GM23338 (cell line): ENCODE measurements around the gene ST6GALNAC3. TPM values are rescaled to one million over a fixed set of nuclear protein-coding genes. Genes with fewer than 3 reads are reported as not detected.

Experiments
- ATAC-seq: fragments of 200-7000 bp; cut with Tn5 transposase; 3 replicates; pipeline ENCODE4 v1.9.1; 2020
- DNase-seq: peaks from one replicate; pipeline ENCODE4 v3.0.0-alpha.2; 2015; ENCODE audit warnings: low spot score
- H2AFZ ChIP-seq: fragments of 200-600 bp; sonication (generic); 2 replicates; pipeline ENCODE4 v1.8.0; 2016; ENCODE audit warnings: antibody characterized with exemption, mild to moderate bottlenecking, moderate library complexity
- H3F3A ChIP-seq: fragments of 200-600 bp; sonication (generic); replicated peaks from 2 replicates; pipeline ENCODE4 v1.8.0; 2017; ENCODE audit warnings: antibody characterized with exemption, mixed run types, low read depth
- H3K27ac ChIP-seq: fragments of 200-600 bp; sonication (generic); 2 replicates; pipeline ENCODE4 v1.6.1; 2016; ENCODE audit warnings: low read depth
- H3K27me3 ChIP-seq: fragments of 200-600 bp; sonication (generic); 2 replicates; pipeline ENCODE4 v1.8.0; 2016; ENCODE audit warnings: mild to moderate bottlenecking, mixed run types, moderate library complexity; ENCODE audit not compliant: insufficient read depth
- H3K36me3 ChIP-seq: fragments of 200-600 bp; sonication (generic); 2 replicates; pipeline ENCODE4 v1.8.0; 2016; ENCODE audit warnings: mild to moderate bottlenecking; ENCODE audit not compliant: insufficient read depth
- H3K4me1 ChIP-seq: fragments of 200-600 bp; sonication (generic); 2 replicates; pipeline ENCODE4 v1.8.0; 2016; ENCODE audit warnings: mild to moderate bottlenecking, moderate library complexity; ENCODE audit not compliant: insufficient read depth
- H3K4me2 ChIP-seq: fragments of 200-600 bp; sonication (generic); 2 replicates; pipeline ENCODE4 v1.7.1; 2017; ENCODE audit warnings: mixed run types
- H3K4me3 ChIP-seq: fragments of 200-600 bp; sonication (generic); 2 replicates; pipeline ENCODE4 v1.6.1; 2016; ENCODE audit warnings: mixed run types
- H3K79me2 ChIP-seq: fragments of 200-600 bp; sonication (generic); replicated peaks from 2 replicates; pipeline ENCODE4 v1.8.0; 2017; ENCODE audit warnings: mild to moderate bottlenecking; ENCODE audit not compliant: insufficient read depth
- H3K9me2 ChIP-seq: fragments of 200-600 bp; sonication (generic); 2 replicates; pipeline ENCODE4 v1.8.0; 2017; ENCODE audit not compliant: insufficient read depth
- H4K20me1 ChIP-seq: fragments of 200-600 bp; sonication (generic); replicated peaks from 2 replicates; pipeline ENCODE4 v1.8.0; 2017; ENCODE audit warnings: mild to moderate bottlenecking; ENCODE audit not compliant: insufficient read depth
- H3K27ac Mint-ChIP-seq: 2 replicates; pipeline ENCODE4 v1.8.0; 2020; ENCODE audit warnings: inconsistent platforms, mild to moderate bottlenecking, moderate library complexity, mixed read lengths
- H3K27me3 Mint-ChIP-seq: 3 replicates; pipeline ENCODE4 v1.8.0; 2022; ENCODE audit warnings: low read depth, mild to moderate bottlenecking, moderate library complexity, mixed read lengths, inconsistent platforms; ENCODE audit not compliant: insufficient read depth, poor library complexity
- H3K36me3 Mint-ChIP-seq: 3 replicates; pipeline ENCODE4 v1.8.0; 2021; ENCODE audit warnings: low read depth, mild to moderate bottlenecking, inconsistent platforms, moderate library complexity, mixed read lengths
- H3K4me1 Mint-ChIP-seq: 3 replicates; pipeline ENCODE4 v1.8.0; 2020; ENCODE audit warnings: mild to moderate bottlenecking, inconsistent platforms, mixed read lengths
- H3K4me3 Mint-ChIP-seq: 3 replicates; pipeline ENCODE4 v1.8.0; 2021; ENCODE audit warnings: moderate library complexity, mild to moderate bottlenecking, inconsistent platforms, mixed read lengths
- H3K9me3 Mint-ChIP-seq: 3 replicates; pipeline ENCODE4 v1.8.0; 2020; ENCODE audit warnings: moderate library complexity, mild to moderate bottlenecking, inconsistent platforms, mixed read lengths
- CREB1 ChIP-seq: fragments of 250-450 bp; sonication (Bioruptor Pico); IDR thresholded peaks from 2 replicates; pipeline ENCODE4 v1.5.0; 2020; ENCODE audit warnings: low read depth, mild to moderate bottlenecking, moderate library complexity
- NANOG ChIP-seq: IDR thresholded peaks from 2 replicates; pipeline ENCODE4 v1.6.1; 2016; ENCODE audit warnings: antibody characterized with exemption, borderline replicate concordance
- POLR2AphosphoS5 ChIP-seq: IDR thresholded peaks from 2 replicates; pipeline ENCODE4 v1.6.1; 2016; ENCODE audit warnings: antibody characterized with exemption, low read depth
- STAT1 ChIP-seq: IDR thresholded peaks from one replicate; pipeline ENCODE4 v1.6.1; 2016; ENCODE audit warnings: antibody characterized with exemption; ENCODE audit not compliant: unreplicated experiment
- ZNF114 ChIP-seq: fragments of 250-450 bp; sonication (Bioruptor Pico); IDR thresholded peaks from 2 replicates; pipeline ENCODE4 v1.5.0; 2020; ENCODE audit warnings: mild to moderate bottlenecking, moderate library complexity
- ZNF331 ChIP-seq: fragments of 250-450 bp; sonication (Bioruptor Pico); IDR thresholded peaks from 2 replicates; pipeline ENCODE4 v1.5.0; 2020; ENCODE audit warnings: low read depth, mild to moderate bottlenecking, moderate library complexity
- polyA plus RNA-seq: library from polyadenylated mRNA; unstranded; fragments of >200 nt; fragmentation: Nextera tagmentation; extraction: Ambion mirVana; gene quantifications from 2 replicates; pipeline ENCODE4 v1.2.1, GENCODE V29; 2016
- total RNA-seq: library from RNA; depleted of rRNA; stranded (reverse); fragments of >200 nt; shearing (Covaris generic); gene quantifications from 2 replicates; pipeline ENCODE4 v1.2.3, GENCODE V29; 2014
- TF ChIP-seq, protein P1 (sequence below): fragments of 250-450 bp; sonication (Bioruptor Pico); IDR thresholded peaks from 2 replicates; pipeline ENCODE4 v1.5.0; 2020; ENCODE audit warnings: mild to moderate bottlenecking, moderate library complexity
- TF ChIP-seq, protein P2 (sequence below), 2 experiments: fragments of 200-600 bp in 1 of 2; sonication (generic) in 1 of 2; conservative IDR thresholded peaks; 2 replicates each; pipeline versions ENCODE4 v1.5.1 to v1.6.1; 2016 to 2017; ENCODE audit warnings: antibody characterized with exemption in 2 of 2, low read depth in 2 of 2, mild to moderate bottlenecking in 2 of 2, moderate library complexity in 1 of 2
- TF ChIP-seq, protein P3 (sequence below): IDR thresholded peaks from one replicate; pipeline ENCODE4 v1.6.1; 2018; ENCODE audit warnings: antibody characterized with exemption; ENCODE audit not compliant: unreplicated experiment

Gene ST6GALNAC3
- total and polyA plus RNA-seq, 2 experiments from 2014 or later = 4.7 to 11.6 TPM

DNA sequence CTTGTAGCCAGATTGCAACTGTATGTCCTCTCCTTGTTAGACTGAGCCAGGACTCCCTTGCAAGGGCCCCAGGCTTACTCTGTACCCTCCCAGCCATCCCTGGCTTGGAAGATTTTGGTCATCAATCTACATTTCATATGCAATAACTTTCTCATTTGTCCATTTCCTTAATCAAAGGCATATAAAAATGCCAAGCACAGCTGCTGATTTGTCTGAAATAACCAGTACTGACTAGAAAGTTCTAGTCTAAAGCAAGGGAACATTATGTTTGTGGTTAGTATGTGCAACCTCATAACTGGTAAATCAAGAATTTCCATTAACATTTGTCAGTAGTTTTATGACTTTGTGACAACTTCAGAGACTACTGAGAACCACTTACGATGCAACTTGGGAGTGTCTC is 370.2 kb downstream of the ST6GALNAC3 start:
- Histone ChIP-seq H3K27ac (no peak overlapping the region), H4K20me1 (no peaks in the 10 kb centered on the region), H3K4me2 (no peak overlapping the region), H3F3A (no peaks in the 10 kb centered on the region), H3K79me2 (no peaks in the 10 kb centered on the region), H3K36me3 (no peaks in the 10 kb centered on the region; the same call in 1 of the 2 replicates), H3K9me2 (peaks cover 13% of the 10 kb centered on the region; the same call in 1 of the 2 replicates), H3K27me3 (no peaks in the 10 kb centered on the region), H3K4me1 (no peaks in the 10 kb centered on the region), H2AFZ (no peak overlapping the region), H3K4me3 (no peak overlapping the region)
- Mint-ChIP-seq H3K27me3 (no peaks in the 10 kb centered on the region), H3K27ac (no peak overlapping the region), H3K4me3 (no peak overlapping the region), H3K36me3 (peaks cover 19% of the 10 kb centered on the region; the same call in 2 of the 3 replicates), H3K4me1 (no peaks in the 10 kb centered on the region), H3K9me3 (peaks cover 14% of the 10 kb centered on the region)
- ATAC-seq = no peak
- no peak for DNase-seq
- TF ChIP-seq NANOG (no peak), ZNF331 (CRISPR knock-in tag) (no peak), ZNF114 (CRISPR knock-in tag) (no peak), CREB1 (no peak), STAT1 (no peak), POLR2AphosphoS5 (no peak)
- TF ChIP-seq, protein P1, sequence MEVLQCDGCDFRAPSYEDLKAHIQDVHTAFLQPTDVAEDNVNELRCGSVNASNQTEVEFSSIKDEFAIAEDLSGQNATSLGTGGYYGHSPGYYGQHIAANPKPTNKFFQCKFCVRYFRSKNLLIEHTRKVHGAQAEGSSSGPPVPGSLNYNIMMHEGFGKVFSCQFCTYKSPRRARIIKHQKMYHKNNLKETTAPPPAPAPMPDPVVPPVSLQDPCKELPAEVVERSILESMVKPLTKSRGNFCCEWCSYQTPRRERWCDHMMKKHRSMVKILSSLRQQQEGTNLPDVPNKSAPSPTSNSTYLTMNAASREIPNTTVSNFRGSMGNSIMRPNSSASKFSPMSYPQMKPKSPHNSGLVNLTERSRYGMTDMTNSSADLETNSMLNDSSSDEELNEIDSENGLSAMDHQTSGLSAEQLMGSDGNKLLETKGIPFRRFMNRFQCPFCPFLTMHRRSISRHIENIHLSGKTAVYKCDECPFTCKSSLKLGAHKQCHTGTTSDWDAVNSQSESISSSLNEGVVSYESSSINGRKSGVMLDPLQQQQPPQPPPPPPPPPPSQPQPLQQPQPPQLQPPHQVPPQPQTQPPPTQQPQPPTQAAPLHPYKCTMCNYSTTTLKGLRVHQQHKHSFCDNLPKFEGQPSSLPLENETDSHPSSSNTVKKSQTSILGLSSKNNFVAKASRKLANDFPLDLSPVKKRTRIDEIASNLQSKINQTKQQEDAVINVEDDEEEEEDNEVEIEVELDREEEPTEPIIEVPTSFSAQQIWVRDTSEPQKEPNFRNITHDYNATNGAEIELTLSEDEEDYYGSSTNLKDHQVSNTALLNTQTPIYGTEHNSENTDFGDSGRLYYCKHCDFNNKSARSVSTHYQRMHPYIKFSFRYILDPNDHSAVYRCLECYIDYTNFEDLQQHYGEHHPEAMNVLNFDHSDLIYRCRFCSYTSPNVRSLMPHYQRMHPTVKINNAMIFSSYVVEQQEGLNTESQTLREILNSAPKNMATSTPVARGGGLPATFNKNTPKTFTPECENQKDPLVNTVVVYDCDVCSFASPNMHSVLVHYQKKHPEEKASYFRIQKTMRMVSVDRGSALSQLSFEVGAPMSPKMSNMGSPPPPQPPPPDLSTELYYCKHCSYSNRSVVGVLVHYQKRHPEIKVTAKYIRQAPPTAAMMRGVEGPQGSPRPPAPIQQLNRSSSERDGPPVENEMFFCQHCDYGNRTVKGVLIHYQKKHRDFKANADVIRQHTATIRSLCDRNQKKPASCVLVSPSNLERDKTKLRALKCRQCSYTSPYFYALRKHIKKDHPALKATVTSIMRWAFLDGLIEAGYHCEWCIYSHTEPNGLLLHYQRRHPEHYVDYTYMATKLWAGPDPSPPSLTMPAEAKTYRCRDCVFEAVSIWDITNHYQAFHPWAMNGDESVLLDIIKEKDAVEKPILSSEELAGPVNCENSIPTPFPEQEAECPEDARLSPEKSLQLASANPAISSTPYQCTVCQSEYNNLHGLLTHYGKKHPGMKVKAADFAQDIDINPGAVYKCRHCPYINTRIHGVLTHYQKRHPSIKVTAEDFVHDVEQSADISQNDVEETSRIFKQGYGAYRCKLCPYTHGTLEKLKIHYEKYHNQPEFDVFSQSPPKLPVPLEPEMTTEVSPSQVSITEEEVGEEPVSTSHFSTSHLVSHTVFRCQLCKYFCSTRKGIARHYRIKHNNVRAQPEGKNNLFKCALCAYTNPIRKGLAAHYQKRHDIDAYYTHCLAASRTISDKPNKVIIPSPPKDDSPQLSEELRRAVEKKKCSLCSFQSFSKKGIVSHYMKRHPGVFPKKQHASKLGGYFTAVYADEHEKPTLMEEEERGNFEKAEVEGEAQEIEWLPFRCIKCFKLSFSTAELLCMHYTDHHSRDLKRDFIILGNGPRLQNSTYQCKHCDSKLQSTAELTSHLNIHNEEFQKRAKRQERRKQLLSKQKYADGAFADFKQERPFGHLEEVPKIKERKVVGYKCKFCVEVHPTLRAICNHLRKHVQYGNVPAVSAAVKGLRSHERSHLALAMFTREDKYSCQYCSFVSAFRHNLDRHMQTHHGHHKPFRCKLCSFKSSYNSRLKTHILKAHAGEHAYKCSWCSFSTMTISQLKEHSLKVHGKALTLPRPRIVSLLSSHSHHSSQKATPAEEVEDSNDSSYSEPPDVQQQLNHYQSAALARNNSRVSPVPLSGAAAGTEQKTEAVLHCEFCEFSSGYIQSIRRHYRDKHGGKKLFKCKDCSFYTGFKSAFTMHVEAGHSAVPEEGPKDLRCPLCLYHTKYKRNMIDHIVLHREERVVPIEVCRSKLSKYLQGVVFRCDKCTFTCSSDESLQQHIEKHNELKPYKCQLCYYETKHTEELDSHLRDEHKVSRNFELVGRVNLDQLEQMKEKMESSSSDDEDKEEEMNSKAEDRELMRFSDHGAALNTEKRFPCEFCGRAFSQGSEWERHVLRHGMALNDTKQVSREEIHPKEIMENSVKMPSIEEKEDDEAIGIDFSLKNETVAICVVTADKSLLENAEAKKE (CRISPR knock-in tag) = no peak
- TF ChIP-seq, protein P2, sequence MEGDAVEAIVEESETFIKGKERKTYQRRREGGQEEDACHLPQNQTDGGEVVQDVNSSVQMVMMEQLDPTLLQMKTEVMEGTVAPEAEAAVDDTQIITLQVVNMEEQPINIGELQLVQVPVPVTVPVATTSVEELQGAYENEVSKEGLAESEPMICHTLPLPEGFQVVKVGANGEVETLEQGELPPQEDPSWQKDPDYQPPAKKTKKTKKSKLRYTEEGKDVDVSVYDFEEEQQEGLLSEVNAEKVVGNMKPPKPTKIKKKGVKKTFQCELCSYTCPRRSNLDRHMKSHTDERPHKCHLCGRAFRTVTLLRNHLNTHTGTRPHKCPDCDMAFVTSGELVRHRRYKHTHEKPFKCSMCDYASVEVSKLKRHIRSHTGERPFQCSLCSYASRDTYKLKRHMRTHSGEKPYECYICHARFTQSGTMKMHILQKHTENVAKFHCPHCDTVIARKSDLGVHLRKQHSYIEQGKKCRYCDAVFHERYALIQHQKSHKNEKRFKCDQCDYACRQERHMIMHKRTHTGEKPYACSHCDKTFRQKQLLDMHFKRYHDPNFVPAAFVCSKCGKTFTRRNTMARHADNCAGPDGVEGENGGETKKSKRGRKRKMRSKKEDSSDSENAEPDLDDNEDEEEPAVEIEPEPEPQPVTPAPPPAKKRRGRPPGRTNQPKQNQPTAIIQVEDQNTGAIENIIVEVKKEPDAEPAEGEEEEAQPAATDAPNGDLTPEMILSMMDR (conservative IDR thresholded peaks at IDR 0.05; ENCODE audit: low read depth in 2 of 2) = no peak
- TF ChIP-seq, protein P3, sequence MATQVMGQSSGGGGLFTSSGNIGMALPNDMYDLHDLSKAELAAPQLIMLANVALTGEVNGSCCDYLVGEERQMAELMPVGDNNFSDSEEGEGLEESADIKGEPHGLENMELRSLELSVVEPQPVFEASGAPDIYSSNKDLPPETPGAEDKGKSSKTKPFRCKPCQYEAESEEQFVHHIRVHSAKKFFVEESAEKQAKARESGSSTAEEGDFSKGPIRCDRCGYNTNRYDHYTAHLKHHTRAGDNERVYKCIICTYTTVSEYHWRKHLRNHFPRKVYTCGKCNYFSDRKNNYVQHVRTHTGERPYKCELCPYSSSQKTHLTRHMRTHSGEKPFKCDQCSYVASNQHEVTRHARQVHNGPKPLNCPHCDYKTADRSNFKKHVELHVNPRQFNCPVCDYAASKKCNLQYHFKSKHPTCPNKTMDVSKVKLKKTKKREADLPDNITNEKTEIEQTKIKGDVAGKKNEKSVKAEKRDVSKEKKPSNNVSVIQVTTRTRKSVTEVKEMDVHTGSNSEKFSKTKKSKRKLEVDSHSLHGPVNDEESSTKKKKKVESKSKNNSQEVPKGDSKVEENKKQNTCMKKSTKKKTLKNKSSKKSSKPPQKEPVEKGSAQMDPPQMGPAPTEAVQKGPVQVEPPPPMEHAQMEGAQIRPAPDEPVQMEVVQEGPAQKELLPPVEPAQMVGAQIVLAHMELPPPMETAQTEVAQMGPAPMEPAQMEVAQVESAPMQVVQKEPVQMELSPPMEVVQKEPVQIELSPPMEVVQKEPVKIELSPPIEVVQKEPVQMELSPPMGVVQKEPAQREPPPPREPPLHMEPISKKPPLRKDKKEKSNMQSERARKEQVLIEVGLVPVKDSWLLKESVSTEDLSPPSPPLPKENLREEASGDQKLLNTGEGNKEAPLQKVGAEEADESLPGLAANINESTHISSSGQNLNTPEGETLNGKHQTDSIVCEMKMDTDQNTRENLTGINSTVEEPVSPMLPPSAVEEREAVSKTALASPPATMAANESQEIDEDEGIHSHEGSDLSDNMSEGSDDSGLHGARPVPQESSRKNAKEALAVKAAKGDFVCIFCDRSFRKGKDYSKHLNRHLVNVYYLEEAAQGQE = no peak
